Left ventricle myocardium inferior (tissue), 1 donor: ENCODE data around the gene SPTBN5. TPM values are rescaled to one million over a fixed set of nuclear protein-coding genes. Genes with fewer than 3 reads are reported as not detected.

Experiments
- DNase-seq: peaks from one replicate; pipeline ENCODE4 v3.0.0-alpha.2; 2020
- H3K27ac ChIP-seq: fragments of 200-600 bp; replicated peaks from 2 replicates; pipeline ENCODE4 v1.8.0; 2021
- H3K27me3 ChIP-seq: fragments of 200-600 bp; 2 replicates; pipeline ENCODE4 v1.8.0; 2021; ENCODE audit warnings: low read depth
- H3K36me3 ChIP-seq: fragments of 200-600 bp; 2 replicates; pipeline ENCODE4 v1.8.0; 2021
- H3K4me1 ChIP-seq: fragments of 200-600 bp; 2 replicates; pipeline ENCODE4 v1.8.0; 2021
- H3K4me3 ChIP-seq: fragments of 200-600 bp; 2 replicates; pipeline ENCODE4 v1.8.0; 2021; ENCODE audit warnings: mild to moderate bottlenecking, moderate library complexity
- H3K9me3 ChIP-seq: fragments of 200-600 bp; replicated peaks from 2 replicates; pipeline ENCODE4 v1.8.0; 2021
- CTCF ChIP-seq: fragments of 200-600 bp; IDR thresholded peaks from 2 replicates; pipeline ENCODE4 v1.8.0; 2021; ENCODE audit warnings: antibody characterized with exemption, mild to moderate bottlenecking, borderline replicate concordance
- intact Hi-C: fragments of 100-400 bp; cut with micrococcal nuclease; formaldehyde crosslinking; loops from one replicate; pipeline ENCODE4 v1.11.0; 2022
- total RNA-seq: library from RNA; stranded (reverse); fragmentation: NEBNext Ultra II Directional; extraction: Animal tissue kit (Norgen Biotek cat#: 25700); gene quantifications from one replicate; pipeline ENCODE4 v1.2.1, GENCODE V29; 2021
- donor health status: DM: no; HTN: yes; CAD: no; lungs with severe emphysema.

SPTBN5 gene
- total RNA-seq, 1 donor from 2014 or later: 2.7 TPM

- Histone ChIP-seq H3K9me3 (no peaks in the 10 kb centered on the region), H3K36me3 (peaks cover 18% of the 10 kb centered on the region), H3K4me1 (peaks cover 100% of the 10 kb centered on the region), H3K27ac (peak overlapping the region; percentile 89), H3K27me3 (no peaks in the 10 kb centered on the region), H3K4me3 (no peak overlapping the region)
- DNase-seq: no peak
- intact Hi-C loops: no loop called here
- no peak for TF ChIP-seq CTCF
These were observed 26.2 kb upstream of the SPTBN5 start for GRCh38 chr15:41919954-41920538.

GRCh38 chr15:41919201-41919820 lies 25.5 kb upstream of the SPTBN5 start:
- intact Hi-C loops: no loop called here
- no peaks in the 10 kb centered on the region for H3K27me3 ChIP-seq
- H3K4me1 ChIP-seq: peaks cover 100% of the 10 kb centered on the region
- no peak for DNase-seq
- TF ChIP-seq CTCF: no peak
- no peaks in the 10 kb centered on the region for H3K9me3 ChIP-seq
- peak overlapping the region; percentile 7 for H3K4me3 ChIP-seq
- peak overlapping the region; percentile 89 for H3K27ac ChIP-seq
- peaks cover 16% of the 10 kb centered on the region for H3K36me3 ChIP-seq

- peaks cover 100% of the 10 kb centered on the region for H3K4me1 ChIP-seq
- intact Hi-C loops: no loop called here
- H3K36me3 ChIP-seq: peaks cover 12% of the 10 kb centered on the region
- TF ChIP-seq CTCF: no peak
- no peaks in the 10 kb centered on the region for H3K27me3 ChIP-seq
- no peak for DNase-seq
- H3K9me3 ChIP-seq: no peaks in the 10 kb centered on the region
- H3K27ac ChIP-seq: peak overlapping the region; percentile 89
- H3K4me3 ChIP-seq: no peak overlapping the region
These were observed 24.8 kb upstream of the SPTBN5 start for GRCh38 chr15:41918506-41919126.

- H3K36me3 ChIP-seq: peaks cover 12% of the 10 kb centered on the region
- TF ChIP-seq CTCF: no peak
- intact Hi-C loops: no loop called here
- no peak overlapping the region for H3K4me3 ChIP-seq
- H3K4me1 ChIP-seq: peaks cover 100% of the 10 kb centered on the region
- H3K27ac ChIP-seq: peak overlapping the region; percentile 89
- H3K27me3 ChIP-seq: no peaks in the 10 kb centered on the region
- no peaks in the 10 kb centered on the region for H3K9me3 ChIP-seq
- DNase-seq: peak; percentile 66
These were observed 24.0 kb upstream of the SPTBN5 start for GRCh38 chr15:41917767-41918430.

GRCh38 chr15:41915255-41915994 lies 21.6 kb upstream of the SPTBN5 start:
- intact Hi-C loops: no loop called here
- Histone ChIP-seq H3K27me3 (no peaks in the 10 kb centered on the region), H3K4me1 (peaks cover 98% of the 10 kb centered on the region), H3K36me3 (peaks cover 19% of the 10 kb centered on the region), H3K4me3 (no peak overlapping the region), H3K27ac (peak overlapping the region; percentile 89), H3K9me3 (no peaks in the 10 kb centered on the region)
- no peak for DNase-seq
- no peak for TF ChIP-seq CTCF
